Measurements from ENCODE around the gene PIK3C2B.

GRCh38 chr1:204476563-204476962 is 18.0 kb downstream of the PIK3C2B start:
- no peak for TF ChIP-seq CTCF (IDR thresholded peaks at IDR 0.05; ENCODE audit: poor library complexity, severe bottlenecking)
- no peak for TF ChIP-seq REST (IDR thresholded peaks at IDR 0.05; ENCODE audit: borderline replicate concordance)
- TF ChIP-seq TAF1 (IDR thresholded peaks at IDR 0.05; ENCODE audit: low read depth), result no peak
- TF ChIP-seq MXI1 (conservative IDR thresholded peaks at IDR 0.05; ENCODE audit: poor library complexity, severe bottlenecking), result no peak
- TF ChIP-seq EZH2 (IDR thresholded peaks at IDR 0.05; ENCODE audit: borderline replicate concordance, insufficient read depth, low read length, poor library complexity, severe bottlenecking), result no peak
- no peak for TF ChIP-seq EP300 (conservative IDR thresholded peaks at IDR 0.05; ENCODE audit: poor library complexity, severe bottlenecking)

All from neural cell (in vitro differentiated cells).